ENCODE measurements around the gene MBD3.

The MBD3 gene

DNA sequence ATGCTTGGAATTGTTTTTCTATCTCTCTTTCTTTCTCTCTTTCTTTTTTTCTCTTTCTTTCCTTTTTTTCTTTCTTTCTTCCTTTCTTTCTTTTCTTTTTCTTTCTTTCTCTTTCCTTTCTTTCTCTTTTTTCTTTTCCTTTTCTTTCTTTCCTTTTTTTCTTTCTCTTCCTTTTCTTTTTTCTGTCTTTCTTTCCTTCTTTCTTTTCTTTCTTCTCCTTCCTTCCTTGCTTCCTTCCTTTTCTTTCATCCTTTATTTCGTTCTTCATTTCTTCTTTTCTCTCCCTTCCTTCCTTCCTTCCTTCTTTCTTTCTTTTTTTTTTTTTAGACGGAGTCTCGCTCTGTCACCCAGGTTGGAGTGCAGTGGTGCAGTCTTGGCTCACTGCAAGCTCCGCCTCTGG, 22.7 kb downstream of the MBD3 start:
- H3K4me3 ChIP-seq (ENCODE audit: low read depth, low read length) = no peak overlapping the region
- TF ChIP-seq POLR2A (IDR thresholded peaks at IDR 0.05; ENCODE audit: extremely low read depth, insufficient read length) = no peak
- TF ChIP-seq MYC (IDR thresholded peaks at IDR 0.05; ENCODE audit: low read depth, low read length) = no peak
- TF ChIP-seq, protein P1, sequence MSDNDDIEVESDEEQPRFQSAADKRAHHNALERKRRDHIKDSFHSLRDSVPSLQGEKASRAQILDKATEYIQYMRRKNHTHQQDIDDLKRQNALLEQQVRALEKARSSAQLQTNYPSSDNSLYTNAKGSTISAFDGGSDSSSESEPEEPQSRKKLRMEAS (IDR thresholded peaks at IDR 0.05; ENCODE audit: low read depth, low read length) = no peak
- TF ChIP-seq, protein P2, sequence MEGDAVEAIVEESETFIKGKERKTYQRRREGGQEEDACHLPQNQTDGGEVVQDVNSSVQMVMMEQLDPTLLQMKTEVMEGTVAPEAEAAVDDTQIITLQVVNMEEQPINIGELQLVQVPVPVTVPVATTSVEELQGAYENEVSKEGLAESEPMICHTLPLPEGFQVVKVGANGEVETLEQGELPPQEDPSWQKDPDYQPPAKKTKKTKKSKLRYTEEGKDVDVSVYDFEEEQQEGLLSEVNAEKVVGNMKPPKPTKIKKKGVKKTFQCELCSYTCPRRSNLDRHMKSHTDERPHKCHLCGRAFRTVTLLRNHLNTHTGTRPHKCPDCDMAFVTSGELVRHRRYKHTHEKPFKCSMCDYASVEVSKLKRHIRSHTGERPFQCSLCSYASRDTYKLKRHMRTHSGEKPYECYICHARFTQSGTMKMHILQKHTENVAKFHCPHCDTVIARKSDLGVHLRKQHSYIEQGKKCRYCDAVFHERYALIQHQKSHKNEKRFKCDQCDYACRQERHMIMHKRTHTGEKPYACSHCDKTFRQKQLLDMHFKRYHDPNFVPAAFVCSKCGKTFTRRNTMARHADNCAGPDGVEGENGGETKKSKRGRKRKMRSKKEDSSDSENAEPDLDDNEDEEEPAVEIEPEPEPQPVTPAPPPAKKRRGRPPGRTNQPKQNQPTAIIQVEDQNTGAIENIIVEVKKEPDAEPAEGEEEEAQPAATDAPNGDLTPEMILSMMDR (IDR thresholded peaks at IDR 0.05; ENCODE audit: low read depth, low read length) = no peak
- no peak for DNase-seq (ENCODE audit: low read depth)

DNA sequence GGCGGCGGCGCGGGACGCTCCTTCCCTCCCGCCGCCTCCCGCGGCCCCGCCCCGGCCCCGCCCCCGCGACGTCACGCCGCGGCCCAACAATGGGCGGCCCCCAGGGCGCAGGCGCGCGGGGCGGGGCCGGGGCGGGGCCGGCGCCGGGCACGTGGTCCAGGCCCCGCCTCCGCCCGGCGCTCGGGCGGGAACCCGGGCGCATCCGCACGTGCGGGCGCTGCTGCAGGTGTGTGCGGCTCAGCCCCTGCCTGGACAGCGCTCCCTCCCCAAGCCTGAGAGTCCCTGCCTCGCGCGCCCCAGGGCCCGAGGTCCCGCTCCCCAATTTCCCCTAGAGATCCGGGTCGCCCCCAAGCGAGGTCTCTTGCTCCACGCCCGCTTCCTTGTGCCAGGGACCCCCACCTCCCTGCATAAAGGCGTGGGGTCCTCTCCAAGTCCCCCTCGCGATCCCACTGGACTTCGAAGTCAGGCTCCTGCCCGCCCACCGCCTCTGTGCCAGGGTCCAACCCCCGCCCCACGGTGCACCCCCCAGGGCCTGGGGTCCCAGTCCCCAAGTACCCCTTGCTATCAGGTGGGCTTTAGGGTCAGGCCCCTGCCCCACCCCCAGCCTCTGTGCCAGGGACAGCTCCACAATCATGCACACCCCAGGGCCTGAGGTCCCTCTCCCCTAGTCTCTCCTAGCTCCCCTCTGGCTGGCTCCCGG, 24.2 kb downstream of the MBD3 start, which contains the start of gene MEX3D:
MEX3D (minus strand) TSS at position 6 of the 700 bp plus-strand sequence. CDS start 267 bp downstream, outside the sequence.
- TF ChIP-seq POLR2A (IDR thresholded peaks at IDR 0.05; ENCODE audit: extremely low read depth, insufficient read length) (peak; percentile 33), MYC (IDR thresholded peaks at IDR 0.05; ENCODE audit: low read depth, low read length) (peak; percentile 52)
- TF ChIP-seq, protein P1 (IDR thresholded peaks at IDR 0.05; ENCODE audit: low read depth, low read length) = peak; percentile 84
- TF ChIP-seq, protein P2 (IDR thresholded peaks at IDR 0.05; ENCODE audit: low read depth, low read length) = no peak
- peak; percentile 63 for DNase-seq (ENCODE audit: low read depth)
- H3K4me3 ChIP-seq (ENCODE audit: low read depth, low read length) = no peak within 1 kb of the TSS

DNA sequence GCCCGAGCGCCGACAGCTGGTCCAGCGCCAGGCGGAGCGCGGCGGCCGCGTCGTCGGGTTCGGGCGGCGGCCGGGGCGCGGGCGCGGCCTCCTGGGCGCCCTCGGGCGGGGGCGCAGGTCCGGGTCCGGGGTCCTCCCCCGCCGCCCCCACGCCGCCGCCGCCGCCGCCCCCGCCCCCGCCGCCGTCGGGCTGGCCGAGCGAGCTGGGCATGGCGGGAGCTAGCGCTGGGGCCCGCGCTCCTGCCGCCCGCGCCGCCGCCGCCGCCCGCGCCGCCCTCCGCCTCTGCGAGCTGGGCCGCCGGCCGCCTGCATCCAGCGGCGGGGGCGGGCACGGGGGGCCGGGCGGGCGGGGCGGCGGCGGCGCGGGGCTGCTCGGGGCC, 24.8 kb downstream of the MBD3 start:
- DNase-seq (ENCODE audit: low read depth) = no peak

DNA sequence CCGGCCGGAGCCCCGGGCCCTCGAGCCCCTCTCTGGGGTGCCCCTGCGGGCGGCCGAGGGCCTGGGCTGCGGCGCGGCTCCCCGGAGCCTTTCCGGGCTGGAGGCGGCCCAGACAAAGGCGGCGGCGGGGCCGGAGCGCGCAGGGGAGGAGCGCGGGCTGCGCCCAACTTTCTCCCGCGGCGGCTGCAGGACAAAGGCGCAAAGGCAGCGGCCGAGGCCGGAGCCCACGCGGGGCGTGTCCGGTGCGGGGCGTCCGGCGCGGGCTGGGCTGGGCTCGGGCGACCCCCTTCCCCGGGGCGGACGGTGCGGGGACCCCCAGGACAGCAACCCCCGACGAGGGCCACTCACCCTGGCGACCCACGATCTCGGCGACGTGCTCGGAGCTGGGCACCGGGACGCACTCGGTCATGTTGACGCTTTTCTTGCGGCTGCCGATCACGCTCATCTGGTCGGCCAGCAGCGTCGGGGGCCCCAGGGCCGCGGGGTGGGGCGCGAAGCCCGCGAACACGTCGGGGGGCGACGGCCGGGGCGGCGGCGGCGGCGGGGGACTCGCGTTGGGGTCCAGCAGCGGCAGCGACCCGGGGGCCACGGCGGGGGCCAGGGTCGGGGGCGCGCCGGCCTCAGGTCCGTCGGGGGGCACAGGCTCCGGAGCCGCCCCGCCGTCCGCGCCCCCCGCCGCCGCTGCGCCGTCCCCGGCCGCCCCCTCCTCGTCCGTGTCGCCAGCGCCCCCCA, 25.4 kb downstream of the MBD3 start:
- TF ChIP-seq MYC (IDR thresholded peaks at IDR 0.05; ENCODE audit: low read depth, low read length) = no peak
- no peak for TF ChIP-seq POLR2A (IDR thresholded peaks at IDR 0.05; ENCODE audit: extremely low read depth, insufficient read length)
- TF ChIP-seq, protein P2 (IDR thresholded peaks at IDR 0.05; ENCODE audit: low read depth, low read length) = no peak
- TF ChIP-seq, protein P1 (IDR thresholded peaks at IDR 0.05; ENCODE audit: low read depth, low read length) = no peak
- no peak overlapping the region for H3K4me3 ChIP-seq (ENCODE audit: low read depth, low read length)
- no peak for DNase-seq (ENCODE audit: low read depth)

More for the DNA sequence above, 24.8 kb downstream of the MBD3 start:
- H3K4me3 ChIP-seq (ENCODE audit: low read depth, low read length) = no peak overlapping the region
- TF ChIP-seq MYC (IDR thresholded peaks at IDR 0.05; ENCODE audit: low read depth, low read length) (no peak), POLR2A (IDR thresholded peaks at IDR 0.05; ENCODE audit: extremely low read depth, insufficient read length) (no peak)
- TF ChIP-seq, protein P2 (IDR thresholded peaks at IDR 0.05; ENCODE audit: low read depth, low read length) = no peak
- TF ChIP-seq, protein P1 (IDR thresholded peaks at IDR 0.05; ENCODE audit: low read depth, low read length) = no peak

DNA sequence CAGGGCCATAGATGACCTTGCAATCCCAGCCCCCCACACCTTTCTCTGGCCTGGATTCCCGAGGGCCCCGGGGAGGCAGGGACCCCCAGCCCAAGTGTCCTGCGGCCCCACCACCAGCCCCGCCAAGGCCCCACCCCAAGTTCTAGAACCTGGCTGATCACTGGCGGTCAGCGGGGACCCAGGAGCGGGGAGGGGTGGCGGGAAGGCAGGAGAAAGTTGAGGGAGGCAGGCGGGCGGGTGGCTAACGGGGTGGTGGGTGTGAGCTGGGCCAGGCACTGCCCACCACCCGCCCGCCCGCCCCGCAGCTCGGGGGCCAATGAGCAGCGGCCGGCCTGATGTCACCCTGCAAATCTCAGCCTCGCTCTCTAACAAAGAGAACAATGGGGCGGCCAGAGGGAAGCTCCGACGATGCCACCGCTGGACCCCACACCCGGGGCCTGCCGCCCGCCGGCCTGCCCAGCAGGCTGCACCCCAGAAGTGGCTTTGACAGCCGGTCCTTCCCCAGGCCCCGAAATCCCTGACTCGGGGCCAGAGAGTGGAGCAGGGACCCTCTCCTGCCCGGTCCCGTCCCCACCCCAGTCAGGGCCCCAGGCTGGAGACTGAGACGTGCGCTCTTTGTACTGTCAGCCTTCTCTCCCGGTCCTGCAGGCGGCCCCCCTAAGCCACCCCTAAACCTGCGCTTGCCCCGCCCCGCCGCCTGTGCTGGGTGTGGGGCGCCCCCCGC, 26.1 kb downstream of the MBD3 start:
- no peak overlapping the region for H3K4me3 ChIP-seq (ENCODE audit: low read depth, low read length)
- no peak for DNase-seq (ENCODE audit: low read depth)
- TF ChIP-seq, protein P1 (IDR thresholded peaks at IDR 0.05; ENCODE audit: low read depth, low read length) = no peak
- TF ChIP-seq POLR2A (IDR thresholded peaks at IDR 0.05; ENCODE audit: extremely low read depth, insufficient read length) = no peak
- TF ChIP-seq, protein P2 (IDR thresholded peaks at IDR 0.05; ENCODE audit: low read depth, low read length) = no peak
- TF ChIP-seq MYC (IDR thresholded peaks at IDR 0.05; ENCODE audit: low read depth, low read length) = no peak

All from NB4 (cell line).